GM18858 (cell line): ENCODE results near the gene CD34.
A peak's percentile ranks its signal among the peaks of the same experiment; 100 is the strongest.
"Not testable (repeated sequence)": the region's sequence is repeated elsewhere in the genome, so short reads cannot be mapped to it uniquely, and the experiment has no call there.

ENCODE experiments used
- ATAC-seq: cut with Tn5 transposase; IDR thresholded peaks from one replicate; pipeline ENCODE4 v1.9.1; 2021; ENCODE audit not compliant: unreplicated experiment

The CD34 gene

GRCh38 chr1:207910591-207911354 lies at the start of gene CD34:
Gene CD34 (minus strand): TSS chr1:207911125. CDS start chr1:207911080, 45 bp downstream.
- no peak for ATAC-seq

GRCh38 chr1:207960346-207960745 lies 49.4 kb upstream of the CD34 start:
- no peak for ATAC-seq

GRCh38 chr1:207959910-207960309 lies 49.0 kb upstream of the CD34 start:
- ATAC-seq: no peak

GRCh38 chr1:207959141-207959825 lies 48.4 kb upstream of the CD34 start:
- no peak for ATAC-seq

GRCh38 chr1:207958376-207959139 lies 47.6 kb upstream of the CD34 start:
- ATAC-seq: no peak

GRCh38 chr1:207956986-207957385 lies 46.1 kb upstream of the CD34 start:
- no peak for ATAC-seq

GRCh38 chr1:207954104-207954503 lies 43.2 kb upstream of the CD34 start:
- ATAC-seq: no peak

GRCh38 chr1:207952617-207953542 lies 42.0 kb upstream of the CD34 start:
- no peak for ATAC-seq

GRCh38 chr1:207951652-207952051 lies 40.7 kb upstream of the CD34 start:
- ATAC-seq: no peak

- no peak for ATAC-seq
Observed at GRCh38 chr1:207950750-207951149, 39.8 kb upstream of the CD34 start.

GRCh38 chr1:207949571-207950195 lies 38.8 kb upstream of the CD34 start:
- ATAC-seq: no peak

GRCh38 chr1:207948536-207949250 lies 37.8 kb upstream of the CD34 start:
- no peak for ATAC-seq

- ATAC-seq: no peak
Observed at GRCh38 chr1:207946756-207947155, 35.8 kb upstream of the CD34 start.

GRCh38 chr1:207944571-207944970 lies 33.6 kb upstream of the CD34 start:
- ATAC-seq: no peak

GRCh38 chr1:207942337-207942741 lies 31.4 kb upstream of the CD34 start:
- ATAC-seq: not testable (repeated sequence)

GRCh38 chr1:207941665-207942064 lies 30.7 kb upstream of the CD34 start:
- no peak for ATAC-seq

- no peak for ATAC-seq
Observed at GRCh38 chr1:207938016-207938415, 27.1 kb upstream of the CD34 start.

GRCh38 chr1:207937204-207937603 lies 26.3 kb upstream of the CD34 start:
- no peak for ATAC-seq

- ATAC-seq: peak; percentile 92
Observed at GRCh38 chr1:207935166-207935583, 24.2 kb upstream of the CD34 start.
